HG02588 (cell line): ENCODE data around the gene GPR176.
"Not testable (repeated sequence)": the region's sequence is repeated elsewhere in the genome, so short reads cannot be mapped to it uniquely, and the experiment has no call there.

Experiments
- ATAC-seq: cut with Tn5 transposase; IDR thresholded peaks from one replicate; pipeline ENCODE4 v1.9.1; 2021; ENCODE audit warnings: mild to moderate bottlenecking, moderate library complexity; ENCODE audit not compliant: unreplicated experiment

Gene GPR176

GRCh38 chr15:39936187-39936586 lies 16.1 kb upstream of the GPR176 start:
- ATAC-seq = no peak

GRCh38 chr15:39935241-39935640 lies 15.2 kb upstream of the GPR176 start:
- ATAC-seq = no peak

GRCh38 chr15:39934397-39935071 lies 14.5 kb upstream of the GPR176 start:
- ATAC-seq = peak; percentile 9

GRCh38 chr15:39931615-39932014 lies 11.5 kb upstream of the GPR176 start:
- no peak for ATAC-seq

GRCh38 chr15:39926526-39926925 lies 6.5 kb upstream of the GPR176 start:
- ATAC-seq = no peak

GRCh38 chr15:39925112-39925842 lies 5.2 kb upstream of the GPR176 start:
- ATAC-seq = no peak

- no peak for ATAC-seq
These were observed 4.4 kb upstream of the GPR176 start for GRCh38 chr15:39924437-39924836.

GRCh38 chr15:39922462-39923092 lies 2.5 kb upstream of the GPR176 start:
- no peak for ATAC-seq

GRCh38 chr15:39921274-39921638 lies 1.2 kb upstream of the GPR176 start:
- ATAC-seq = no peak

- ATAC-seq = peak; percentile 91
These were observed 626 bp upstream of the GPR176 start for GRCh38 chr15:39920510-39921273.

GRCh38 chr15:39919411-39919747 lies 687 bp downstream of the GPR176 start:
- no peak for ATAC-seq

GRCh38 chr15:39918688-39919385 lies 1.2 kb downstream of the GPR176 start:
- no peak for ATAC-seq

GRCh38 chr15:39914977-39915376 lies 5.1 kb downstream of the GPR176 start:
- ATAC-seq = no peak

- no peak for ATAC-seq
These were observed 11.1 kb downstream of the GPR176 start for GRCh38 chr15:39909007-39909406.

- no peak for ATAC-seq
These were observed 11.9 kb downstream of the GPR176 start for GRCh38 chr15:39908186-39908585.

- ATAC-seq = no peak
These were observed 12.8 kb downstream of the GPR176 start for GRCh38 chr15:39907216-39907615.

- ATAC-seq = no peak
These were observed 16.0 kb downstream of the GPR176 start for GRCh38 chr15:39904115-39904514.

- ATAC-seq = no peak
These were observed 21.7 kb downstream of the GPR176 start for GRCh38 chr15:39898317-39898716.

GRCh38 chr15:39896846-39897245 lies 23.2 kb downstream of the GPR176 start:
- no peak for ATAC-seq

GRCh38 chr15:39896101-39896500 lies 24.0 kb downstream of the GPR176 start:
- no peak for ATAC-seq

- ATAC-seq = not testable (repeated sequence)
These were observed 27.0 kb downstream of the GPR176 start for GRCh38 chr15:39893051-39893450.
